K562 (cell line): ENCODE results near the gene ZNF689. TPM values are rescaled to one million over a fixed set of nuclear protein-coding genes. Genes with fewer than 3 reads are reported as not detected.

ENCODE experiments used
- CBX8 ChIP-seq: fragments of 200-600 bp; sonication (generic); IDR thresholded peaks from 2 replicates; pipeline ENCODE4 v1.6.1; 2012; ENCODE audit warnings: borderline replicate concordance, mixed run types, low read depth, mild to moderate bottlenecking, moderate library complexity, mixed read lengths, low read length, control low read depth, inconsistent platforms; ENCODE audit not compliant: poor library complexity, severe bottlenecking; ENCODE audit errors: extremely low read depth
- CLOCK ChIP-seq: fragments of 250-450 bp; sonication (Bioruptor Pico); IDR thresholded peaks from 2 replicates; pipeline ENCODE4 v1.4.0; 2020; ENCODE audit warnings: mild to moderate bottlenecking, moderate library complexity, borderline replicate concordance
- CUX1 ChIP-seq: fragments of 200-800 bp; sonication (Bioruptor generic); IDR thresholded peaks from 2 replicates; pipeline ENCODE4 v1.6.1; 2016; ENCODE audit warnings: missing genetic modification characterization, missing compliant biosample characterization
- ETS1 ChIP-seq: conservative IDR thresholded peaks from 2 replicates; pipeline ENCODE4 v1.6.1; 2011; ENCODE audit warnings: low read depth, mild to moderate bottlenecking, low read length; ENCODE audit not compliant: control insufficient read depth
- FOXP1 ChIP-seq: sonication (generic); formaldehyde crosslinking; IDR thresholded peaks from 2 replicates; pipeline ENCODE4 v1.8.0; 2022; ENCODE audit warnings: mild to moderate bottlenecking, missing genetic modification reagents
- HDAC6 ChIP-seq: IDR thresholded peaks from 2 replicates; pipeline ENCODE4 v1.6.1; 2012; ENCODE audit warnings: low read depth, mild to moderate bottlenecking, control low read depth, inconsistent platforms, low read length, moderate library complexity
- KDM5B ChIP-seq: fragments of 200-600 bp; sonication (generic); IDR thresholded peaks from 2 replicates; pipeline ENCODE4 v1.6.1; 2012; ENCODE audit warnings: low read depth, mild to moderate bottlenecking, moderate library complexity, low read length, control low read depth, inconsistent platforms; ENCODE audit not compliant: insufficient replicate concordance
- MEF2D ChIP-seq: conservative IDR thresholded peaks from 2 replicates; pipeline ENCODE4 v1.6.1; 2016; ENCODE audit warnings: low read depth, missing genetic modification characterization, missing compliant biosample characterization
- NR4A1 ChIP-seq, 2 experiments: fragments of 250-450 bp in 1 of 2; fragments of 450-650 bp in 1 of 2; sonication (Bioruptor Pico) in 1 of 2; IDR thresholded peaks; 2 replicates each; pipeline versions ENCODE4 v1.4.0 to v1.6.1; 2016 to 2020; ENCODE audit warnings: mild to moderate bottlenecking in 2 of 2, missing compliant biosample characterization in 1 of 2, missing genetic modification characterization in 1 of 2, moderate library complexity in 1 of 2
- POLR2G ChIP-seq: fragments of 200-400 bp; formaldehyde crosslinking; IDR thresholded peaks from 2 replicates; pipeline ENCODE4 v1.6.1; 2017; ENCODE audit warnings: low read depth, mild to moderate bottlenecking, antibody characterized with exemption, low read length, moderate library complexity
- RB1 ChIP-seq: fragments of 450-650 bp; IDR thresholded peaks from 2 replicates; pipeline ENCODE4 v1.6.1; 2017; ENCODE audit warnings: low read depth, mild to moderate bottlenecking
- STAT5B ChIP-seq: fragments of 250-450 bp; sonication (Bioruptor Pico); IDR thresholded peaks from 2 replicates; pipeline ENCODE4 v1.8.0; 2021; ENCODE audit warnings: mild to moderate bottlenecking, inconsistent platforms
- TFE3 ChIP-seq: fragments of 450-650 bp; formaldehyde crosslinking; IDR thresholded peaks from 2 replicates; pipeline ENCODE4 v1.4.0; 2020; ENCODE audit warnings: mild to moderate bottlenecking, mixed read lengths
- XRCC5 ChIP-seq: fragments of 200-400 bp; formaldehyde crosslinking; IDR thresholded peaks from 2 replicates; pipeline ENCODE4 v1.6.1; 2017; ENCODE audit warnings: low read depth, mild to moderate bottlenecking, low read length
- polyA plus RNA-seq, 8 experiments: library from polyadenylated mRNA; depleted of rRNA in 4 of 8; stranded (reverse) in 5 of 8; unstranded in 3 of 8; fragments of >200 nt; fragmentation: Nextera tagmentation in 2 of 8; fragmentation: Illumina TruSeq in 1 of 8; extraction: Ambion mirVana in 2 of 8; extraction: Trizol in 1 of 8; gene quantifications; 2 replicates each; pipeline versions ENCODE4 v1.2.1 to v1.2.3, GENCODE V29; 2011 to 2014; ENCODE audit warnings: inconsistent platforms in 1 of 8, missing spikeins in 1 of 8
- total RNA-seq, 7 experiments: library from RNA; depleted of rRNA in 6 of 7; stranded (reverse); fragments of >200 nt in 6 of 7; fragmentation: Illumina TruSeq in 2 of 7; extraction: Trizol in 2 of 7; gene quantifications; 2 replicates each; pipeline versions ENCODE4 v1.2.1 to v1.2.3, GENCODE V29; 2011 to 2021; ENCODE audit warnings: low replicate concordance in 1 of 7

Gene ZNF689
- total and polyA plus RNA-seq, 9 of the 15 experiments (the other 6 are each of a cell fraction or from before 2014, with no cell fraction given): 5.4 to 15.4 (median 10.8) TPM

- TF ChIP-seq POLR2G (peak; percentile 80), HDAC6 (no peak), CBX8 (no peak), TFE3 (CRISPR knock-in tag) (no peak), NR4A1 (CRISPR knock-in tag; IDR thresholded peaks at IDR 0.05) (no peak), NR4A1 (tag; IDR thresholded peaks at IDR 0.05) (peak; percentile 75; the same call in 1 of the 2 replicates), RB1 (peak; percentile 76), CUX1 (CRISPR knock-in tag) (0 out of 2 replicates have a peak, but pooled peaks have one; percentile 37), FOXP1 (0 out of 2 replicates have a peak, but pooled peaks have one; percentile 16), CLOCK (CRISPR knock-in tag) (no peak), ETS1 (peak; percentile 82; the same call in 1 of the 2 replicates), KDM5B (no peak), XRCC5 (0 out of 2 replicates have a peak, but pooled peaks have one; percentile 79), MEF2D (peak; percentile 78), STAT5B (CRISPR knock-in tag) (no peak)
These were observed 40.4 kb upstream of the ZNF689 start, which contains the start of gene PRR14 (continued) for GRCh38 chr16:30650369-30651123.
